ENCODE results near the gene SLC6A11. TPM values are rescaled to one million over a fixed set of nuclear protein-coding genes. Genes with fewer than 3 reads are reported as not detected.

The SLC6A11 gene
- total and polyA plus RNA-seq, 9 of the 15 experiments (the other 6 are each of a cell fraction or from before 2014, with no cell fraction given) = 0.04 TPM; not detected in 8

DNA sequence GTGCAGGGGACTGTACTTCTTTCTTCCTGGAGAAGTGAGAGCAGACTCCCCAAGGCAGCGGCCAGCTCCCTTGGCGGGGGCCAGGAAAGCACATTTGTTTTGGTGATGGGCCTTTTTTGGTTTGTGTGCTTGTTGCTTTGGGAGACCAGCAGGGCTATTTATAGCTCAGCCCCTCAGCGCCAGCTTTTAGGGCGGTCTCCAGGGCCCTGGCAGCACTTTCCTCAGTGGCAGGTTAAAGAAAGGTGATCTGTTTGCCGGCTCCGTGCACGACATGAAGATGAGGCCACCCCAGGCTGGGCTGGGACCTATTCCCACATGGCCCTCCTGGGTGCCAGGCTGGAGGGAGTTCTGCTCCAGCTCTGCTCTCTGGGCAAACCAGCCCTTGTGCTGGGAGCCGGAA lies 21.8 kb downstream of the SLC6A11 start:
- Histone ChIP-seq H2AFZ (ENCODE audit: low read depth, low read length) (no peak overlapping the region), H3K79me2 (ENCODE audit: control insufficient read depth, insufficient read depth, low read length) (no peaks in the 10 kb centered on the region), H3K4me2 (ENCODE audit: insufficient read depth, low read length) (no peak overlapping the region), H3K4me3 (no peak overlapping the region), H3K9me3 (replicated peaks; ENCODE audit: control insufficient read depth, insufficient read depth, low read depth, low read length) (no peaks in the 10 kb centered on the region), H3K9ac (ENCODE audit: insufficient read depth in 1 of 2, low read depth in 2 of 2, low read length in 2 of 2) (no peak overlapping the region), H3K27me3 (ENCODE audit: control insufficient read depth in 2 of 2, insufficient read depth in 2 of 2, low read length in 2 of 2) (peaks cover 16 to 40% of the 10 kb centered on the region in 2 experiments; a peak in 4 of 5 replicates), H3K36me3 (ENCODE audit: control insufficient read depth, insufficient read depth, low read length) (no peaks in the 10 kb centered on the region), H3K27ac (ENCODE audit: extremely low read depth, low read depth, low read length) (no peak overlapping the region), H4K20me1 (replicated peaks; ENCODE audit: control insufficient read depth, insufficient read depth, low read length) (no peaks in the 10 kb centered on the region; the same call in 1 of the 2 replicates), H3K4me1 (replicated peaks in 1 of 2; ENCODE audit: control insufficient read depth in 2 of 2, insufficient read depth in 2 of 2, low read length in 2 of 2) (no peaks in the 10 kb centered on the region), H3K9me1 (ENCODE audit: control insufficient read depth, insufficient read depth, low read length) (peaks cover 2% of the 10 kb centered on the region)
- TF ChIP-seq RAD21 (CRISPR knock-in tag; conservative IDR thresholded peaks at IDR 0.05 in 1 of 2, IDR thresholded peaks at IDR 0.05 in 1 of 2) = no peak
- no peak for TF ChIP-seq ZFX (CRISPR knock-in tag; IDR thresholded peaks at IDR 0.05)
- no peak for TF ChIP-seq BRD9 (IDR thresholded peaks at IDR 0.05; ENCODE audit: low read depth, partially characterized antibody)
- TF ChIP-seq FOSL1 (tag; conservative IDR thresholded peaks at IDR 0.05) = no peak
- no TSS peak for BruUV-seq (replicated peaks)
- in situ Hi-C loops (cut with MboI) (no loop called here), intact Hi-C loops (cut with micrococcal nuclease) (no loop called here)
- WGBS (ENCODE audit: insufficient coverage, low coverage, missing lambda C conversion rate) = under 1% methylated on average over 8 of the region's 8 CpGs
- ATAC-seq (no peak; the same call in 2 of the 3 replicates), FAIRE-seq (no peak), DNase-seq (ENCODE audit: extremely low read depth in 1 of 4, low spot score in 3 of 4) (no peak)
- ChIA-PET CTCF (ENCODE audit: low intra/inter-chr PET ratio) (no interaction called here), POLR2A (interaction anchor here (0.6 kb wide), 1 partner anchor 200 kb away, joined by 4 read pairs; no protein-coding TSS in a partner anchor)

DNA sequence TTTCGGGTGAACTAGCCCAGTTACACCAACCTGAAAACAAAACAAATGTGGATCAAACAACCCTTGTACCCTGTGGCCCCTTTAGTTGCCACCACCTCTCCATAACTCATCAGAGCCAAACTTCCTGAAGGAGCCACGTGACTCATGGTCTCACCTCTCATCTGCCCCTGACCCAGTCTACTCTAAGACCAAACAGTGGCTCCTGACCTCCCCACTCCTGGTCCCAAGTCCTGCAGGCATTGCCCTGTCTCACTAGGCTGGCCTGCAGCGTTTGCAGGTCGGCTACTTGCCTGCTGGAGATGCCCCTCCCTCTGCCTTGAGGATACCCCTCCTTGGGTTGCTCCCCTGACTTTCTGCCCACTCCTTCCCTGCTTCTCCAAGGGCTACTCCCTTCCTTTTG lies 23.1 kb downstream of the SLC6A11 start:
- H2AFZ ChIP-seq (ENCODE audit: low read depth, low read length) = no peak overlapping the region
- no peak overlapping the region for H3K4me3 ChIP-seq
- no peaks in the 10 kb centered on the region for H3K4me1 ChIP-seq (replicated peaks in 1 of 2; ENCODE audit: control insufficient read depth in 2 of 2, insufficient read depth in 2 of 2, low read length in 2 of 2)
- no TSS peak for BruUV-seq (replicated peaks)
- CTCF ChIA-PET (ENCODE audit: low intra/inter-chr PET ratio) = no interaction called here
- no peaks in the 10 kb centered on the region for H3K9me3 ChIP-seq (replicated peaks; ENCODE audit: control insufficient read depth, insufficient read depth, low read depth, low read length)
- no peaks in the 10 kb centered on the region for H3K36me3 ChIP-seq (ENCODE audit: control insufficient read depth, insufficient read depth, low read length)
- ATAC-seq (no peak), FAIRE-seq (no peak), DNase-seq (ENCODE audit: extremely low read depth in 1 of 4, low spot score in 3 of 4) (no peak)
- peaks cover 14 to 43% of the 10 kb centered on the region in 2 experiments; a peak in 4 of 5 replicates for H3K27me3 ChIP-seq (ENCODE audit: control insufficient read depth in 2 of 2, insufficient read depth in 2 of 2, low read length in 2 of 2)
- POLR2A ChIA-PET = no interaction called here
- peaks cover 2% of the 10 kb centered on the region for H3K9me1 ChIP-seq (ENCODE audit: control insufficient read depth, insufficient read depth, low read length)
- no peaks in the 10 kb centered on the region for H3K79me2 ChIP-seq (ENCODE audit: control insufficient read depth, insufficient read depth, low read length)
- no peaks in the 10 kb centered on the region; the same call in 1 of the 2 replicates for H4K20me1 ChIP-seq (replicated peaks; ENCODE audit: control insufficient read depth, insufficient read depth, low read length)
- 0% methylated on average over 4 of the region's 4 CpGs for WGBS (ENCODE audit: insufficient coverage, low coverage, missing lambda C conversion rate)
- no peak overlapping the region for H3K4me2 ChIP-seq (ENCODE audit: insufficient read depth, low read length)
- in situ Hi-C loops (cut with MboI) = no loop called here
- intact Hi-C loops (cut with micrococcal nuclease) = no loop called here
- H3K9ac ChIP-seq (ENCODE audit: insufficient read depth in 1 of 2, low read depth in 2 of 2, low read length in 2 of 2) = no peak overlapping the region
- no peak overlapping the region for H3K27ac ChIP-seq (ENCODE audit: extremely low read depth, low read depth, low read length)
- TF ChIP-seq ZNF707 (CRISPR knock-in tag; conservative IDR thresholded peaks at IDR 0.05) = peak; percentile 60

All from K562 (cell line).